A673 (cell line): ENCODE data around the gene MACC1.

Experiments
- CTCF ChIP-seq: fragments of 300-800, 200-600 bp; sonication (generic); conservative IDR thresholded peaks from 2 replicates; pipeline ENCODE4 v1.5.1; 2017; ENCODE audit warnings: low read depth, mild to moderate bottlenecking, antibody characterized with exemption, low read length, moderate library complexity, mixed read lengths
- EZH2 ChIP-seq: fragments of 200-600 bp; sonication (generic); IDR thresholded peaks from 2 replicates; pipeline ENCODE4 v1.6.1; 2017; ENCODE audit warnings: borderline replicate concordance, low read depth, mild to moderate bottlenecking, mixed read lengths, antibody characterized with exemption, low read length; ENCODE audit not compliant: poor library complexity, severe bottlenecking

DNA sequence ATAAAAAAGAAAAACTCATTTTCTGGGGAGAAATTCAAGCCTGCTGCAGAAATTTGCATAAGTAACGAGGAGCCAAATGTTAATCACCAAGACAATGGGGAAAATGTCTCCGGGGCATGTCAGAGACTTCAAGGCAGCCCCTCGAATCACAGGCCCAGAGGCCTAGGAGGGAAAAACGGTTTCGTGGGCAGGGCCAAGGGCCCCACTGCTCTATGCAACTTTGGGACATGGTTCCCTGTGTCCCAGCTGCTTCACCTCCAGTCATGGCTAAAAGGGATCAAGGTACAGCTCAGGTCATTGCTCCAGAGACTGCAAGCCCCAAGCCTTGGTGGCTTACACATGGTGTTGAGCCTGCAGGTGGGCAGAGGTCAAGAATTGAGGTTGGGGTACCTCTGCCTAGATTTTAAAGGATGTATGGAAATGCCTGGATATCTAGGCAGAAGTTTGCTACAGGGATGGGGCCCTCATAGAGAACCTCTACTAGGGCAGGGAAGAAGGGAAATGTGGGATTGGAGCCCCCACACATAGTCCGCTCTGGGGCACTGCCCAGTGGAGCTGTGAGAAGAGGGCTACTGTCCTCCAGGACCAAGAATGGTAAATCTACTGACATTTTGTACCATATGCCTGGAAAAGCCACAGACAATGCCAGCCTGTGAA lies 8.4 kb downstream of the MACC1 start:
- TF ChIP-seq CTCF (no peak), EZH2 (no peak)
